GM23338 (cell line): ENCODE results near the gene FANCD2OS. TPM values are rescaled to one million over a fixed set of nuclear protein-coding genes. Genes with fewer than 3 reads are reported as not detected.

Source experiments
- ATAC-seq: fragments of 200-7000 bp; cut with Tn5 transposase; 3 replicates; pipeline ENCODE4 v1.9.1; 2020
- DNase-seq: peaks from one replicate; pipeline ENCODE4 v3.0.0-alpha.2; 2015; ENCODE audit warnings: low spot score
- H2AFZ ChIP-seq: fragments of 200-600 bp; sonication (generic); 2 replicates; pipeline ENCODE4 v1.8.0; 2016; ENCODE audit warnings: antibody characterized with exemption, mild to moderate bottlenecking, moderate library complexity
- H3F3A ChIP-seq: fragments of 200-600 bp; sonication (generic); replicated peaks from 2 replicates; pipeline ENCODE4 v1.8.0; 2017; ENCODE audit warnings: antibody characterized with exemption, mixed run types, low read depth
- H3K27ac ChIP-seq: fragments of 200-600 bp; sonication (generic); 2 replicates; pipeline ENCODE4 v1.6.1; 2016; ENCODE audit warnings: low read depth
- H3K27me3 ChIP-seq: fragments of 200-600 bp; sonication (generic); 2 replicates; pipeline ENCODE4 v1.8.0; 2016; ENCODE audit warnings: mild to moderate bottlenecking, mixed run types, moderate library complexity; ENCODE audit not compliant: insufficient read depth
- H3K36me3 ChIP-seq: fragments of 200-600 bp; sonication (generic); 2 replicates; pipeline ENCODE4 v1.8.0; 2016; ENCODE audit warnings: mild to moderate bottlenecking; ENCODE audit not compliant: insufficient read depth
- H3K4me1 ChIP-seq: fragments of 200-600 bp; sonication (generic); 2 replicates; pipeline ENCODE4 v1.8.0; 2016; ENCODE audit warnings: mild to moderate bottlenecking, moderate library complexity; ENCODE audit not compliant: insufficient read depth
- H3K4me2 ChIP-seq: fragments of 200-600 bp; sonication (generic); 2 replicates; pipeline ENCODE4 v1.7.1; 2017; ENCODE audit warnings: mixed run types
- H3K4me3 ChIP-seq: fragments of 200-600 bp; sonication (generic); 2 replicates; pipeline ENCODE4 v1.6.1; 2016; ENCODE audit warnings: mixed run types
- H3K79me2 ChIP-seq: fragments of 200-600 bp; sonication (generic); replicated peaks from 2 replicates; pipeline ENCODE4 v1.8.0; 2017; ENCODE audit warnings: mild to moderate bottlenecking; ENCODE audit not compliant: insufficient read depth
- H3K9me2 ChIP-seq: fragments of 200-600 bp; sonication (generic); 2 replicates; pipeline ENCODE4 v1.8.0; 2017; ENCODE audit not compliant: insufficient read depth
- H4K20me1 ChIP-seq: fragments of 200-600 bp; sonication (generic); replicated peaks from 2 replicates; pipeline ENCODE4 v1.8.0; 2017; ENCODE audit warnings: mild to moderate bottlenecking; ENCODE audit not compliant: insufficient read depth
- H3K27ac Mint-ChIP-seq: 2 replicates; pipeline ENCODE4 v1.8.0; 2020; ENCODE audit warnings: inconsistent platforms, mild to moderate bottlenecking, moderate library complexity, mixed read lengths
- H3K27me3 Mint-ChIP-seq: 3 replicates; pipeline ENCODE4 v1.8.0; 2022; ENCODE audit warnings: low read depth, mild to moderate bottlenecking, moderate library complexity, mixed read lengths, inconsistent platforms; ENCODE audit not compliant: insufficient read depth, poor library complexity
- H3K36me3 Mint-ChIP-seq: 3 replicates; pipeline ENCODE4 v1.8.0; 2021; ENCODE audit warnings: low read depth, mild to moderate bottlenecking, inconsistent platforms, moderate library complexity, mixed read lengths
- H3K4me1 Mint-ChIP-seq: 3 replicates; pipeline ENCODE4 v1.8.0; 2020; ENCODE audit warnings: mild to moderate bottlenecking, inconsistent platforms, mixed read lengths
- H3K4me3 Mint-ChIP-seq: 3 replicates; pipeline ENCODE4 v1.8.0; 2021; ENCODE audit warnings: moderate library complexity, mild to moderate bottlenecking, inconsistent platforms, mixed read lengths
- H3K9me3 Mint-ChIP-seq: 3 replicates; pipeline ENCODE4 v1.8.0; 2020; ENCODE audit warnings: moderate library complexity, mild to moderate bottlenecking, inconsistent platforms, mixed read lengths
- CTCF ChIP-seq, 2 experiments: fragments of 200-600 bp in 1 of 2; sonication (generic) in 1 of 2; conservative IDR thresholded peaks; 2 replicates each; pipeline versions ENCODE4 v1.5.1 to v1.6.1; 2016 to 2017; ENCODE audit warnings: antibody characterized with exemption in 2 of 2, low read depth in 2 of 2, mild to moderate bottlenecking in 2 of 2, moderate library complexity in 1 of 2
- ETS1 ChIP-seq: IDR thresholded peaks from 2 replicates; pipeline ENCODE4 v1.6.1; 2016; ENCODE audit warnings: antibody characterized with exemption
- EZH2 ChIP-seq: fragments of 200-600 bp; sonication (generic); IDR thresholded peaks from one replicate; pipeline ENCODE4 v1.8.0; 2017; ENCODE audit warnings: antibody characterized with exemption, mild to moderate bottlenecking, low read depth; ENCODE audit not compliant: unreplicated experiment
- EZH2phosphoT487 ChIP-seq: fragments of 200-600 bp; sonication (generic); IDR thresholded peaks from one replicate; pipeline ENCODE4 v1.8.1; 2018; ENCODE audit warnings: antibody characterized with exemption; ENCODE audit not compliant: unreplicated experiment
- JUNB ChIP-seq: IDR thresholded peaks from one replicate; pipeline ENCODE4 v1.6.1; 2016; ENCODE audit warnings: antibody characterized with exemption; ENCODE audit not compliant: unreplicated experiment
- NANOG ChIP-seq: IDR thresholded peaks from 2 replicates; pipeline ENCODE4 v1.6.1; 2016; ENCODE audit warnings: antibody characterized with exemption, borderline replicate concordance
- POLR2AphosphoS5 ChIP-seq: IDR thresholded peaks from 2 replicates; pipeline ENCODE4 v1.6.1; 2016; ENCODE audit warnings: antibody characterized with exemption, low read depth
- REST ChIP-seq: IDR thresholded peaks from one replicate; pipeline ENCODE4 v1.6.1; 2018; ENCODE audit warnings: antibody characterized with exemption; ENCODE audit not compliant: unreplicated experiment
- STAT1 ChIP-seq: IDR thresholded peaks from one replicate; pipeline ENCODE4 v1.6.1; 2016; ENCODE audit warnings: antibody characterized with exemption; ENCODE audit not compliant: unreplicated experiment
- ZNF331 ChIP-seq: fragments of 250-450 bp; sonication (Bioruptor Pico); IDR thresholded peaks from 2 replicates; pipeline ENCODE4 v1.5.0; 2020; ENCODE audit warnings: low read depth, mild to moderate bottlenecking, moderate library complexity
- polyA plus RNA-seq: library from polyadenylated mRNA; unstranded; fragments of >200 nt; fragmentation: Nextera tagmentation; extraction: Ambion mirVana; gene quantifications from 2 replicates; pipeline ENCODE4 v1.2.1, GENCODE V29; 2016
- total RNA-seq: library from RNA; depleted of rRNA; stranded (reverse); fragments of >200 nt; shearing (Covaris generic); gene quantifications from 2 replicates; pipeline ENCODE4 v1.2.3, GENCODE V29; 2014

FANCD2OS gene
- total and polyA plus RNA-seq, 2 experiments from 2014 or later: 0.94 TPM; not detected in 1

- 0 out of 2 replicates have a peak, but pooled peaks cover 4% of the 10 kb centered on the region for H4K20me1 ChIP-seq
- no peaks in the 10 kb centered on the region for H3K4me1 Mint-ChIP-seq
- no peak overlapping the region for H3K27ac Mint-ChIP-seq
- H3K36me3 ChIP-seq: peaks cover 31% of the 10 kb centered on the region
- H3K4me3 ChIP-seq: no peak overlapping the region
- no peaks in the 10 kb centered on the region for H3K79me2 ChIP-seq
- H3K4me1 ChIP-seq: no peaks in the 10 kb centered on the region
- no peak overlapping the region for H2AFZ ChIP-seq
- ATAC-seq (no peak), DNase-seq (no peak)
- H3K27me3 Mint-ChIP-seq: no peaks in the 10 kb centered on the region
- no peak overlapping the region for H3K4me2 ChIP-seq
- H3K36me3 Mint-ChIP-seq: peaks cover 39% of the 10 kb centered on the region
- TF ChIP-seq POLR2AphosphoS5 (no peak), EZH2 (no peak), ETS1 (no peak), JUNB (no peak), EZH2phosphoT487 (no peak), NANOG (no peak), CTCF (conservative IDR thresholded peaks at IDR 0.05; ENCODE audit: low read depth in 2 of 2) (no peak), ZNF331 (CRISPR knock-in tag) (no peak), STAT1 (no peak), REST (no peak)
- H3K27me3 ChIP-seq: no peaks in the 10 kb centered on the region
- H3F3A ChIP-seq: no peaks in the 10 kb centered on the region
- H3K27ac ChIP-seq: no peak overlapping the region
- H3K9me2 ChIP-seq: no peaks in the 10 kb centered on the region
- no peak overlapping the region for H3K4me3 Mint-ChIP-seq
- H3K9me3 Mint-ChIP-seq: no peaks in the 10 kb centered on the region
Observed at GRCh38 chr3:10154335-10155122, 46.5 kb upstream of the FANCD2OS start.
